SK-N-MC (cell line): ENCODE data around the gene TTC24.

Experiments used
- EZH2 ChIP-seq: fragments of 200-600 bp; sonication (generic); IDR thresholded peaks from one replicate; pipeline ENCODE4 v1.6.1; 2017; ENCODE audit warnings: antibody characterized with exemption
- POLR2AphosphoS5 ChIP-seq: IDR thresholded peaks from 2 replicates; pipeline ENCODE4 v1.6.1; 2012; ENCODE audit warnings: mild to moderate bottlenecking, low read depth, low read length, borderline replicate concordance

DNA sequence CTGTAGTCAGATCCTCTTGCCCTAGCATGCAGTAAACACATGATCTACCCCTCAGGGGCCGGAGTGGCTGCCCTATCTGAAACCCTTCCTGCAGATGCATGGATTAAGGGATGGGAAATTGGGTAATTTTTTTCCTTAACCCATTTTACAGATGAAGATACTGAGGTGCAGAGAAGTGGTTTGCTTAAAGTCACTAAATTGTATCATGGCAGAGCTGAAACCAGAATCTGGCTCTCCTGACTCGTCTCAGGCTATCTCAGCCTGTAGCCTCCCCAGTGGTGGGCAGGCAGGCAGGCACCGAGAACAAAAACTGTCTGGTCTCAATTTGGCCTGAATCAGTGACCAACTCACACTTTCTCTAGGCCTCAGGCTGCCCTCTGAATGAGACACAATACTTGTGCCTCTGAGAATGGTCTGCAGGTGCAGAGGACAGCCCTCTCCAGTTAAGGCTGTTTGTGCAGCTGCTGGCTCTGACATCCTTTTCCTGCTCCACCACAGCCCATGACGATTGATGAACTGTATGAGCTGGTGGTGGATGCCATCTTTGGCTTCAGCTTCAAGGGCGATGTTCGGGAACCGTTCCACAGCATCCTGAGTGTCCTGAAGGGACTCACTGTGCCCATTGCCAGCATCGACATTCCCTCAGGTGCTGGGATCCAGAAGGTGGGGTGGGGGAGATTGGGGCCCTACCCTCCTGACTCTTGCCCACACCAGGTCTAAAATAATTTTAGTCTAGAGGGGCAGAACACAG lies 13.6 kb downstream of the TTC24 start:
- TF ChIP-seq POLR2AphosphoS5: no peak
- no peak for TF ChIP-seq EZH2
